ENCODE results near the gene ADAR.

DNA sequence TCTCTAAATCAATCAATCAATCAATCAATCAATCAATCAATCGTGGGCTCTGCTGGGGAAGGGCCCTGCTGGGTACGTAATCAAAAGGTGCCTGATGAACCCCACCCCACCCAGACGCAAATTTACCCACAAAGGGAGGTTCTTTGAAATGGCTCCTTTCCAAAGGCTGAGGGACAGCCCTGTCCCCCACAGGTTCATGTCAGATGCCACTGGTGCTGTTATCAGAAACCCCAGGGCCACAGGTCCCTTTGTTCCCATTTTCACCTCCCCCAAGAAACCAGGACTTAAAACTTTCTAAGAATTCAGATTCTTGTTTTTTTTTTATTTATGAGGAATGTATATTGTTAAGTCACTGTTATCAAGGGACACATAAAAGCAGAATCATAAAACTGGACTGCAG, 26.2 kb downstream of the ADAR start:
- TF ChIP-seq CTCF (IDR thresholded peaks at IDR 0.05; ENCODE audit: extremely low read depth in 1 of 2, insufficient read depth in 1 of 2, low read depth in 1 of 2, low read length in 2 of 2) (no peak), MAX (IDR thresholded peaks at IDR 0.05; ENCODE audit: insufficient read depth, insufficient read length) (no peak), POLR2A (IDR thresholded peaks at IDR 0.05; ENCODE audit: low read depth, low read length) (no peak), MYC (IDR thresholded peaks at IDR 0.05; ENCODE audit: low read depth, low read length) (no peak), EZH2 (IDR thresholded peaks at IDR 0.05; ENCODE audit: borderline replicate concordance, low read depth, low read length, severe bottlenecking) (no peak), POLR2AphosphoS5 (IDR thresholded peaks at IDR 0.05; ENCODE audit: insufficient read depth, low read depth, low read length) (no peak)

Data from endothelial cell of umbilical vein (primary cell).